Activated CD4-positive, alpha-beta memory T cell treated with anti-CD3 and anti-CD28 coated beads for 36 hours (primary cell): Measurements from ENCODE around the gene ZNF8. TPM values are rescaled to one million over a fixed set of nuclear protein-coding genes. Genes with fewer than 3 reads are reported as not detected.

ENCODE experiments used
- microRNA-seq: library from miRNA; unstranded; fragments of <30 nt; microRNA quantifications from one replicate; pipeline ENCODE4 v1.2.0, GENCODE V29; 2022; ENCODE audit warnings: borderline number of aligned reads, borderline microRNAs expressed, borderline replicate concordance
- total RNA-seq, 2 experiments: library from RNA; stranded (reverse); gene quantifications; one replicate each; pipeline ENCODE4 v1.2.3, GENCODE V29; 2021

ZNF8 gene
- total RNA-seq, 2 experiments from 2014 or later, result 3.7 to 3.9 TPM

Small RNA genes lying within 50 kb of the gene (microRNA-seq; reads per million reads assigned to microRNA genes)
- gene MIR6806, result not detected

Other genes with a start within 250 kb of the ZNF8 start
- not detected for gene ZSCAN1, start 244.9 kb upstream of the ZNF8 start, total RNA-seq
- under 1 TPM in 1 of 2 experiments, not detected in 1; 0.12 TPM for gene ZNF135, start 219.7 kb upstream of the ZNF8 start, total RNA-seq
- 10 to 100 TPM; 13.8 to 15.7 TPM for gene ZSCAN18, start 180.7 kb upstream of the ZNF8 start, total RNA-seq
- gene ZNF329, start 128.2 kb upstream of the ZNF8 start, total RNA-seq, result 1 to 10 TPM; 4.2 to 4.4 TPM
- 10 to 100 TPM; 19.1 to 19.6 TPM for gene ZNF274, start 95.9 kb upstream of the ZNF8 start, total RNA-seq
- gene ZNF544, start 50.0 kb upstream of the ZNF8 start, total RNA-seq, result 10 to 100 TPM; 39.6 to 45.4 TPM
- gene ERVK3-1, start 26.4 kb downstream of the ZNF8 start, total RNA-seq, result 10 to 100 TPM; 37.1 to 42.3 TPM
- 1 to 10 TPM; 3.1 to 3.3 TPM for gene ZSCAN22, start 48.0 kb downstream of the ZNF8 start, total RNA-seq
- 10 to 100 TPM in 1 of 2 experiments, 1 to 10 TPM in 1; 9.9 to 12.9 TPM for gene A1BG, start 74.5 kb downstream of the ZNF8 start, total RNA-seq
- gene ZNF497, start 83.8 kb downstream of the ZNF8 start, total RNA-seq, result under 1 TPM; 0.31 to 0.93 TPM
- gene ZNF837, start 102.1 kb downstream of the ZNF8 start, total RNA-seq, result 1 to 10 TPM; 2.1 to 2.4 TPM
- 1,000 to 10,000 TPM; 1,415 to 1,438 TPM for gene RPS5, start 108.3 kb downstream of the ZNF8 start, total RNA-seq
- under 1 TPM; 0.21 to 0.31 TPM for gene RNF225, start 116.7 kb downstream of the ZNF8 start, total RNA-seq
- gene ZNF584, start 129.7 kb downstream of the ZNF8 start, total RNA-seq, result 10 to 100 TPM in 1 of 2 experiments, 1 to 10 TPM in 1; 8.3 to 10.7 TPM
- gene ZNF132, start 161.2 kb downstream of the ZNF8 start, total RNA-seq, result 1 to 10 TPM; 3.1 to 3.6 TPM
- gene ZNF324B, start 172.7 kb downstream of the ZNF8 start, total RNA-seq, result 1 to 10 TPM; 7.7 to 7.8 TPM
- 1 to 10 TPM; 7.0 to 8.3 TPM for gene ZNF324, start 188.1 kb downstream of the ZNF8 start, total RNA-seq
- 1 to 10 TPM; 6.4 to 7.5 TPM for gene ZNF446, start 197.4 kb downstream of the ZNF8 start, total RNA-seq
- 10 to 100 TPM; 16.7 to 17.0 TPM for gene SLC27A5, start 233.0 kb downstream of the ZNF8 start, total RNA-seq
- 1 to 10 TPM; 9.9 to 10.0 TPM for gene ZBTB45, start 240.9 kb downstream of the ZNF8 start, total RNA-seq